B cell (primary cell): ENCODE measurements around the gene MAP3K7.

Experiments used
- CTCF ChIP-seq: fragments of 200-600 bp; IDR thresholded peaks from one replicate; pipeline ENCODE4 v1.8.0; 2022; ENCODE audit warnings: antibody characterized with exemption, mild to moderate bottlenecking
- EZH2 ChIP-seq: IDR thresholded peaks from 2 replicates; pipeline ENCODE4 v1.6.1; 2012; ENCODE audit warnings: borderline replicate concordance, low read depth, mild to moderate bottlenecking, moderate library complexity, low read length; ENCODE audit not compliant: insufficient read depth, poor library complexity, severe bottlenecking

DNA sequence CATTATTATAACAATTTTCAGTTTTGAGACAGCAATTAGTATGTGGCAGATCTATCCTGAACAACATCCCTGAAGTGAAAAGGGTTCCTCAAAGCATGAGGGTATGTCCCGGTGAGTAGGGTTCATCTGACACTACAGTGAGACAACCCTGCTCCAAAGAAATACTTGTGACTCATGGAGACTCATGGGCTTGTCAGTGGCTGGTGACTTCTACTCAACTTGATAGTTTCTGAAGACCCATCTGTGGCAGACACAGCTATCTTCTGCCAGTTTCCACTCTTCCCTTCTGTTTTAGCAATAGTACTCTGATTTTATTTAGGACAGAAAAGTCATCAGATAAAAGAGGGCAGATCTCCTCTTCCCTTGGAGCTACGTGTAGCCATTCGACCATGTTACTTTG lies 41.4 kb downstream of the MAP3K7 start:
- TF ChIP-seq CTCF (no peak), EZH2 (no peak)
